GM19372 (cell line): ENCODE measurements around the gene KLHDC7B.
"Not testable (repeated sequence)": the region's sequence is repeated elsewhere in the genome, so short reads cannot be mapped to it uniquely, and the experiment has no call there.

Experiments
- ATAC-seq: cut with Tn5 transposase; IDR thresholded peaks from one replicate; pipeline ENCODE4 v1.9.1; 2021; ENCODE audit warnings: mild to moderate bottlenecking, low read depth, moderate library complexity; ENCODE audit not compliant: unreplicated experiment

Gene KLHDC7B

GRCh38 chr22:50528682-50529415, 16.9 kb upstream of the KLHDC7B start:
- no peak for ATAC-seq

GRCh38 chr22:50529416-50529896, 16.2 kb upstream of the KLHDC7B start:
- no peak for ATAC-seq

- no peak for ATAC-seq
These were observed 15.7 kb upstream of the KLHDC7B start, which contains the start of gene TYMP for GRCh38 chr22:50529897-50530579. Gene TYMP (minus strand): TSS chr22:50530012. CDS start chr22:50529709, 303 bp downstream.

DNA sequence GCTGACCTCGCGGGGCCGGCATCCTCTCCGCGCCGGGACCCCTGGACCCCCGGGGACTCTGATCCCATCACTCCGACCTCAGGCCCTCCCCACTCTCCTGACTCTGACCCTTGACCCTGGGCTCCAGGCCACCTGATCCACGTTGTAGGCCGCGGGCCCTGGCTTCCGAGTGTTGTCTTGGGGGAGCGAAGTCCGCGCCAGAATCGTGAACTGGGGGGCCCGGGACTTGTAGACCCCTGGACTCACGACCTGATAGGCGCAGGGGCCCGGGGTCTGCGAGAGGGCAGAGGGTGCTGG, 15.2 kb upstream of the KLHDC7B start:
- ATAC-seq, result no peak

GRCh38 chr22:50530877-50531545, 14.7 kb upstream of the KLHDC7B start:
- ATAC-seq, result no peak

- no peak for ATAC-seq
These were observed 14.1 kb upstream of the KLHDC7B start for GRCh38 chr22:50531546-50531961.

GRCh38 chr22:50531962-50532674, 13.6 kb upstream of the KLHDC7B start:
- no peak for ATAC-seq

- no peak for ATAC-seq
These were observed 12.6 kb upstream of the KLHDC7B start for GRCh38 chr22:50532824-50533796.

DNA sequence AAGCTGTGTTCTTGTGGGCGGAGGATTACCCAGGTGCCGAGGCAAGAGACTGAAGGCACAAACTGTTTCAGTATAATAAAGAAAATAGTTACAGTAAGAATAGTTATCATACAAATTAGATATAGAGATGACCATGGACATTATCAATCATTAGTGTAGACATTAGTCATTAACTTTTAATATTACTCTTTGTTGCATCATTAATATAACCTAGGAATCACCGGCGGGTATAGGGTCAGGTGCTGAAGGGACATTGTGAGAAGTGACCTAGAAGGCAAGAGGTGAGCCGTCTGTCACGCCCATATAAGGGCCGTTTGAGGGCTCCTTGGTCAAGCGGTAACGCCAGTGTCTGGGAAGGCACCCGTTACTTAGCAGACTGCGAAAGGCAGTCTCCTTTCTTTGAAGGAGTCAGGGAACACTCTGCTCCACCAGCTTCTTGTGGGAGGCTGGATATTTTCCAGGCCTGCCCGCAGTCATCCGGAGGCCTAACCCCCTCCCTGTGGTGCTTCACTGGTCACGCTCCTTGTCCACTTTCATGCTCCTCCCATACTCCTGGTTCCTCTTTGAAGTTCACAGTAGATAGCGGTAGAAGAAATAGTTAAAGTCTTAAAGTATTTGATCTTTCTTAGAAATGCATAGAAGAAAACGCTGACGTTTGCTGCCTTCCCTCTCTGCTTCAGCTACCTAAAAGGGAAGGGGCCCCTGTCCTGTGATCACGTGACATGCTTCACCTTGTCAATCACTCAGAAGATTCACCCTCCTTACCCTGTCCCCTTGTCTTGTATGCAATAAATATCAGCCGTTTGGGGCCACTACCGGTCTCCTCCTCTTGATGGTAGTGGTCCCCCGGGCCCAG, 11.6 kb upstream of the KLHDC7B start:
- not testable (repeated sequence) for ATAC-seq

DNA sequence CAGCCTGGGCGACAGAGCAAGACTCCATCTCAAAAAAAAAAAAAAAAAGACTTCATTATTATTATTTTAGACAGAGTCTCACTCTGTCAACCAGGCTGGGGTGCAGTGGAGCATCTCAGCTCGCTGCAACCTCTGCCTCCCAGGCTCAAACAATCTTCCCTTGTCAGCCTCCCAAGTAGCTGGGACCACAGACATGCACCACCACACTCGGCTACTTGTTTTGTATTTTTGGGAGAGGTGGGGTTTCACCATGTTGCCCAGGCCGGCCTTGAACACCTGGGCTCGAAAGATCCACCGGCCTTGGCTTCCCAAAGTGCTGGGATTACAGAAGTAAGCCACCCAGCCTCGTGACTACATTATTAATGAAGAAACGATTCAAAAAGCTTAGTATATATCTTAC, 10.6 kb upstream of the KLHDC7B start:
- no peak for ATAC-seq

- no peak for ATAC-seq
These were observed 9.5 kb upstream of the KLHDC7B start for GRCh38 chr22:50536226-50536625.

GRCh38 chr22:50537765-50538164, 7.9 kb upstream of the KLHDC7B start:
- no peak for ATAC-seq

GRCh38 chr22:50540381-50540780, 5.3 kb upstream of the KLHDC7B start:
- ATAC-seq, result no peak

GRCh38 chr22:50541667-50542026, 4.1 kb upstream of the KLHDC7B start:
- not testable (repeated sequence) for ATAC-seq

DNA sequence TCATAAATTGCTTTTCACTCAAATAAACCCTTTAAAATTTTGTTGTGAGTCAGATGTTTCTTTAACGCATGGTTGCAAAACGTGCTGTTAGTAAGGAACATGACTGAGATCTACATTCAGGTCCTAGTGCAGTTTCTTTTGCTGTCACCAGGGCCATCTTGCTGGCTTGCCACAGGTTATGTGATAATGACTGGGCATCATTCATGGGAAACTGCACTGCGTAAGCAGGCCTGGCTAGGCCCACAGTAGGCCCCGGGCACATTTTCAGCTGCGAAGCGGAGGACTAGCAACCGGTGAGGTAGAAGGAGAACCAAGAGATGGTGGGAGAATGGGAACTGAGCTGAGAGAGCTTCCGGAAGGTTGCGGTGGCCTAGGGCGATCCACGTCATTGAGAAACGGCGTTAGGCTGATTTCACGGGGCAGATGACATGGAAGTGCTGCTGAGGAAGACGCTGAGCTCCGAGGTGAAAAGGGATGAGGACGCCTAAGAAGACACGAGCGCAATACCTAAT, 3.2 kb upstream of the KLHDC7B start:
- no peak for ATAC-seq

DNA sequence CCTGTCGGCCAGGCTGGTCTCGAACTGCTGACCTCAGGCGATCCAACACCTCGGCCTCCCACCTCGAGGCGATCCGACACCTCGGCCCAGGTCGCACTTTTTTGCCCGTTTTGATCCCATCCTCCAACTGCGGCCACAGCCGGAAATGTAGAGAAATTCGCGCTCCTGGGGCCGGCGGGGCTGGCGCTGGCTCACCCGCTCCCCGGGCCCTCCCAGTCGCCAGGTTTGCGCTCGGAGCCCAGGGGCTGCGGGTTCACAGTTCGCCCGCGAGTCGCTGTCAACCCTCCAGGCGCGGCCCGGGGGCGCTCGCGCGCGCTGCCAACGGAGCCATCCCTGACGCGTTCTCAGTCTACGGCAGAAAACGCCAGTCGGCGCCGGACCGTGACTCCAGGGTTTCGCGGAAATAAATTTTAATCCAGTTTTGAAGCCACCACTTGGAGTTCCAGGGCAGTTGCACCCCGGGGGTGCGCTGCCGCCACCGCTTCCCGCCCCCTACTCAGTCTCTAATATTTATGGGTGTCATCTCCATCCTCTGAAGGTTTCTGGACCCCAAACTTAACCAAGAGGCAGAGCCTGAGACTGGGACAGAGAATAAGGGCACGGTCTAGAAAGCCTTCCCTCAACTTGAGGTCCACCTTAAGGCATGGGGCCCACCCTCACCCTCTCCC, 1.5 kb upstream of the KLHDC7B start:
- ATAC-seq, result no peak

DNA sequence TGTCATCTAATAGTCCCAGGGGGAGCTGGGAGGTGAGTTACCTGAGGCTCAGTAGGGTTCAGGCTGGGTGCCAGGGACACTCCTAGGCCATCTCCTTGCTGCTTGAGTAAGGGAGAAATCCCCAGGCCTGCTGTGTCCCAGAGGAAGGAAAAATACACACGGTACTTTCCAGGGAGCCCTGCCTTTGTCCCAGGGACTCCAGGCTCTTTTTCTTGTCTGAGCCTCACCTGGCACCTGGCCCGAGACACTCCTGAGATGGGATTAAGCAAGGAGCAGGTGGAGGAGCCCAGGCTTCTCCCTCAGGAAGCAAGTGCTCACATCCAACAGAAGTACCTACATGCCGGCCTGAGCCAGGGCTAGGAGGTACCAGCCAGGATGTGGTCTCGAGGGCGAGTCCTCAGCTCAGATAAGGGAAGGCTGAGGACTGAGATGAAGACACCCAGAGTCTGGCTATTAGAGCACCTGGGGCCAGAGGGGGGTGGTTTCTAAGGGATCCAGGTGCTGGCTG, 899 bp upstream of the KLHDC7B start:
- no peak for ATAC-seq
